GM13977 (cell line): ENCODE measurements around the gene ZNF440.

Experiments used
- DNase-seq: peaks from one replicate; pipeline ENCODE4 v3.0.0; 2012; ENCODE audit warnings: low spot score
- CTCF ChIP-seq: IDR thresholded peaks from 2 replicates; pipeline ENCODE4 v1.5.1; 2012; ENCODE audit warnings: mild to moderate bottlenecking, control low read depth; ENCODE audit not compliant: insufficient read depth; ENCODE audit errors: extremely low read depth, missing control alignments
- in situ Hi-C: fragments of 300-500 bp; cut with MboI; formaldehyde crosslinking; loops from one replicate; pipeline ENCODE4 v1.12.0; 2022; ENCODE audit warnings: low sequenced_read_pairs, low pct_unique_long_range_greater_than_20kb, mixed read lengths, inconsistent platforms; ENCODE audit not compliant: unreplicated experiment

Gene ZNF440

GRCh38 chr19:11781295-11782057 lies 32.6 kb upstream of the ZNF440 start:
- DNase-seq = no peak
- in situ Hi-C loops = no loop called here

GRCh38 chr19:11783767-11784166 lies 30.3 kb upstream of the ZNF440 start:
- in situ Hi-C loops = no loop called here
- TF ChIP-seq CTCF = no peak
- DNase-seq = no peak

More at GRCh38 chr19:11781295-11782057, 32.6 kb upstream of the ZNF440 start:
- TF ChIP-seq CTCF = no peak

- in situ Hi-C loops = no loop called here
- no peak for TF ChIP-seq CTCF
Observed at GRCh38 chr19:11784356-11784755, 29.7 kb upstream of the ZNF440 start.

GRCh38 chr19:11787536-11787935 lies 26.5 kb upstream of the ZNF440 start:
- no peak for DNase-seq
- in situ Hi-C loops = no loop called here
- TF ChIP-seq CTCF = no peak

More at GRCh38 chr19:11784356-11784755, 29.7 kb upstream of the ZNF440 start:
- no peak for DNase-seq

GRCh38 chr19:11792942-11793341 lies 21.1 kb upstream of the ZNF440 start:
- in situ Hi-C loops = no loop called here
- no peak for DNase-seq
- no peak for TF ChIP-seq CTCF

- TF ChIP-seq CTCF = peak; percentile 79
- peak; percentile 87 for DNase-seq
- in situ Hi-C loops = no loop called here
Observed at GRCh38 chr19:11797491-11797890, 16.6 kb upstream of the ZNF440 start.
